Measurements from ENCODE around the gene RYR2. TPM values are rescaled to one million over a fixed set of nuclear protein-coding genes. Genes with fewer than 3 reads are reported as not detected.

Gene RYR2
- total RNA-seq, 4 donors from 2014 or later = 0.16 to 1.4 (median 0.60) TPM

DNA sequence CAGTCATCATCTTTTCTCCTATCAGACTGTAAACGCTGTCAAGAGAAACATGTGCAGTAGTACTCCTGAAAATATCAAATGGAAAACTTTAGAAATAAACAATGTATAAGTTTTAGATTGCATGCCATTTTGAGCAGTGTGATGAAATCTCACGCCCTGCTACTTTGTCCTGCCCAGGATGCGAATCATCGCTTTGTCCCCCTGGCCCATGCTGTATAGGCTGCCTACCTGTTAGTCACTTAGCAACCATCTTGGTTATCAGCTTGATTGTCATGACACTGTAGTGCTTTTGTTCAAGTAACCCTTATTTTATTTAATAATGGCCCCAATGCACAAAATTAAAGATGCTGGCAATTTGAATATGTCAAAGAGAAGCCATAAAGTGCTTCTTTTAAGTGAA lies 485.8 kb downstream of the RYR2 start:
- TF ChIP-seq CTCF (IDR thresholded peaks at IDR 0.05; ENCODE audit: low read depth) = no peak

DNA sequence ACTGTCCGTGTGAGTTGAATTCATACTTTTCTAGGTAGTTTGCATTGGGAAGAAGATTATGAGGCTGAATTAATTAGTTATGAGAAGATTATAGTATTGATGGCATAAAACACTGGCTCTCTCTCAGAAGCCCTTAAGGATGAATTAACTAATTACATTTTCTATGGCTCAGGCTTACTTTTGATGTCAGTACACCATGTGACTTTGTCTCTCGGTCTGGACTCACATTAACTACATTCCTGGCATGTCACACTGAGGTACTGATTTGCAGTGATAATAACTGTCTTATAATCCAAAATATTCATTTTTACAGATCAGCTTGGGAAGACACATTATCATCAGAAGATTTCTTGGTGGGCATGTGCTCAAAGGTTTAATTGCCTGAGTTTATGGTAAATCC lies 486.6 kb downstream of the RYR2 start:
- TF ChIP-seq CTCF (IDR thresholded peaks at IDR 0.05; ENCODE audit: low read depth) = no peak

- TF ChIP-seq CTCF (IDR thresholded peaks at IDR 0.05; ENCODE audit: low read depth) = no peak
Observed at GRCh38 chr1:237539055-237539454, 497.1 kb downstream of the RYR2 start.

GRCh38 chr1:237542525-237543418 lies 500.8 kb downstream of the RYR2 start:
- no peak for TF ChIP-seq CTCF (IDR thresholded peaks at IDR 0.05; ENCODE audit: low read depth)

DNA sequence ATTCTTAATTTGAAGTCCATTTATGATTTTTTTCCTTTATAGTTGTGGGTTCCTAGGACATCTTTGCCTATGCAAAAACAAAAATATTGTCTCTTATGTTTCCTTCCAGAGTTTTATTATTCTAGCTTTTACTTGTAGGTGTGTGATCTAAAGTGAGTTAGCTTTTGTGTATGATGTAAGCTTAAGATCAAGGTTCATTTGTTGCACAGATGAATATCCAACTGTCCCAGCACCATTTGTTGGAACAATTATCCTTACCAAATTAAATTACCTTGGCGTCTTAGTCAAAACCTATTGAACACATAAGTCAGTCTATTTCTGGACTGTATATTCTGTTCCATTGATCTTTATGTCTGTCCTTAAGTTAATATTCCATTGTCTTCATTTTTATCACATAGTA lies 511.1 kb downstream of the RYR2 start:
- no peak for TF ChIP-seq CTCF (IDR thresholded peaks at IDR 0.05; ENCODE audit: low read depth)

GRCh38 chr1:237556911-237557310 lies 514.9 kb downstream of the RYR2 start:
- no peak for TF ChIP-seq CTCF (IDR thresholded peaks at IDR 0.05; ENCODE audit: low read depth)

DNA sequence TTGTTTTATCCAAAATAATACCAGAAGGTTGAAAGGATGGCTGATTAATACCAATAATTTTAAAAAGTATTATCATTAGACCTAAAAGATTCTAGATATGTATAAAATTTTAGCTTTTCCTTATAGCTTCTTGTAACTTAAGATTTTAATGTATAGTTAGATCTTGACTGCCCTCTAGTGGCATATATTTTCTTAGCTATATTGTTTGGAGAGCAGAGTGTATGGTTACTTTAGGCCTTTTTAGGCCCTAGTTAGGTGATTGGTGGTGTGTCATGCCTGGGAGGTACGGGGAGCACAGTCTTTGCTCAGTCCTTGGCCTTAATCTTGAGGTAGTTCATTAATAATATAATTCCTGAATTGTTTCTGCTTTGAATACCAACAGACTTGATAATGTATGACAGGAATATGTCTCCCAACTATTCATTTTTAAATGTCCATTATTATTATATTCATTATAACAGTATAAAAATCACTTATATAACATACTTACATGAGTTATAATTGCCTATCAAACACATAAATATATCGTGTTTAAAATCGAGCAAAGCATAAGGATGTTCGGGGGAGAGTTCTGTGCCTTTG lies 520.3 kb downstream of the RYR2 start:
- TF ChIP-seq CTCF (IDR thresholded peaks at IDR 0.05; ENCODE audit: low read depth) = no peak
